Placental epithelial cell (primary cell): Measurements from ENCODE around the gene AMER3. TPM values are rescaled to one million over a fixed set of nuclear protein-coding genes. Genes with fewer than 3 reads are reported as not detected.

ENCODE experiments used
- total RNA-seq: library from RNA; depleted of rRNA; stranded (reverse); fragments of >200 nt; gene quantifications from 2 replicates; pipeline ENCODE4 v1.2.3, GENCODE V29; 2012

AMER3 gene
- total RNA-seq, result not detected in 2 replicates

GRCh38 chr2:130755256-130756052, at the start of gene AMER3:
Gene AMER3, plus strand, starts transcription at chr2:130755540. Its CDS starts 6,533 bp downstream, at chr2:130762073.

GRCh38 chr2:130728549-130729316, 26.6 kb upstream of the AMER3 start, which contains the start of gene GPR148:
Gene GPR148, plus strand, starts transcription at chr2:130729070. Its CDS starts 82 bp downstream, at chr2:130729152.

Other genes with a start within 250 kb of the AMER3 start
- gene POTEI, start 246.2 kb upstream of the AMER3 start, total RNA-seq, result not detected in 2 replicates
- not detected in 2 replicates for gene CFC1B, start 234.3 kb upstream of the AMER3 start, total RNA-seq
- not detected in 2 replicates for gene CFC1, start 156.0 kb upstream of the AMER3 start, total RNA-seq
- gene POTEJ, start 144.1 kb upstream of the AMER3 start, total RNA-seq, result not detected in 2 replicates
- not detected in 2 replicates for gene GPR148, start 26.5 kb upstream of the AMER3 start, total RNA-seq
- 4.7 and 5.9 TPM in 2 replicates for gene ARHGEF4, start 81.4 kb downstream of the AMER3 start, total RNA-seq